Islet of Langerhans (tissue), 1 donor: ENCODE data around the gene GMDS.

ENCODE experiments used
- FAIRE-seq: peaks from one replicate; lab custom pipeline; 2011; peaks lifted over from hg19 to GRCh38; lab: Jason Lieb, UNC

Gene GMDS

DNA sequence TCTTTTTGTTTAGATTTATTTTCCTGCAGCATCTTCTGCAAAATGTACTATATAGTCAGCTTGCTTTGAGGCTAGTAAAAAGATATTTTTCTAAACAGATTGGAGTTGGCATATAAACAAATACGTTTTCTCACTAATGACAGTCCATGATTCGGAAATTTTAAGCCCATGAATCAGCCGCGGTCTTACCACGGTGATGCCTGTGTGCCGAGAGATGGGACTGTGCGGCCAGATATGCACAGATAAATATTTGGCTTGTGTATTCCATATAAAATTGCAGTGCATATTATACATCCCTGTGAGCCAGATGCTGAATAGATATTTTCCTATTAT, 632.5 kb downstream of the GMDS start:
- FAIRE-seq = no peak

DNA sequence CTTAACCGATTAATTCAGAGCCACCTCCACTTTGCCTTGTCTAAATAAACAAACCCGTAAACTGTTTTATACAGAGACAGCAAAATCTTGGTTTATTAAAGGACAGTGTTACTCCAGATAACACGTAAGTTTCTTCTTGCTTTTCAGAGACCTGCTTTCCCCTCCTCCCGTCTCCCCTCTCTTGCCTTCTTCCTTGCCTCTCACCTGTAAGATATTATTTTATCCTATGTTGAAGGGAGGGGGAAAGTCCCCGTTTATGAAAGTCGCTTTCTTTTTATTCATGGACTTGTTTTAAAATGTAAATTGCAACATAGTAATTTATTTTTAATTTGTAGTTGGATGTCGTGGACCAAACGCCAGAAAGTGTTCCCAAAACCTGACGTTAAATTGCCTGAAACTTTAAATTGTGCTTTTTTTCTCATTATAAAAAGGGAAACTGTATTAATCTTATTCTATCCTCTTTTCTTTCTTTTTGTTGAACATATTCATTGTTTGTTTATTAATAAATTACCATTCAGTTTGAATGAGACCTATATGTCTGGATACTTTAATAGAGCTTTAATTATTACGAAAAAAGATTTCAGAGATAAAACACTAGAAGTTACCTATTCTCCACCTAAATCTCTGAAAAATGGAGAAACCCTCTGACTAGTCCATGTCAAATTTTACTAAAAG, 633.0 kb downstream of the GMDS start:
- no peak for FAIRE-seq

DNA sequence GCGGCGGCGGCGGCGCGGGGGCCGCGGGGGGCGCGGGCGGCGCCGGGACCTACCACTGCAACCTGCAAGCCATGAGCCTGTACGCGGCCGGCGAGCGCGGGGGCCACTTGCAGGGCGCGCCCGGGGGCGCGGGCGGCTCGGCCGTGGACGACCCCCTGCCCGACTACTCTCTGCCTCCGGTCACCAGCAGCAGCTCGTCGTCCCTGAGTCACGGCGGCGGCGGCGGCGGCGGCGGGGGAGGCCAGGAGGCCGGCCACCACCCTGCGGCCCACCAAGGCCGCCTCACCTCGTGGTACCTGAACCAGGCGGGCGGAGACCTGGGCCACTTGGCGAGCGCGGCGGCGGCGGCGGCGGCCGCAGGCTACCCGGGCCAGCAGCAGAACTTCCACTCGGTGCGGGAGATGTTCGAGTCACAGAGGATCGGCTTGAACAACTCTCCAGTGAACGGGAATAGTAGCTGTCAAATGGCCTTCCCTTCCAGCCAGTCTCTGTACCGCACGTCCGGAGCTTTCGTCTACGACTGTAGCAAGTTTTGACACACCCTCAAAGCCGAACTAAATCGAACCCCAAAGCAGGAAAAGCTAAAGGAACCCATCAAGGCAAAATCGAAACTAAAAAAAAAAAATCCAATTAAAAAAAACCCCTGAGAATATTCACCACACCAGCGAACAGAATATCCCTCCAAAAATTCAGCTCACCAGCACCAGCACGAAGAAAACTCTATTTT, 633.7 kb downstream of the GMDS start:
- FAIRE-seq = no peak

DNA sequence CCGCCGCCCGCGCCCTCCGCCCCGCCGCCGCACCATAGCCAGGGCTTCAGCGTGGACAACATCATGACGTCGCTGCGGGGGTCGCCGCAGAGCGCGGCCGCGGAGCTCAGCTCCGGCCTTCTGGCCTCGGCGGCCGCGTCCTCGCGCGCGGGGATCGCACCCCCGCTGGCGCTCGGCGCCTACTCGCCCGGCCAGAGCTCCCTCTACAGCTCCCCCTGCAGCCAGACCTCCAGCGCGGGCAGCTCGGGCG, 634.2 kb downstream of the GMDS start:
- FAIRE-seq = no peak

DNA sequence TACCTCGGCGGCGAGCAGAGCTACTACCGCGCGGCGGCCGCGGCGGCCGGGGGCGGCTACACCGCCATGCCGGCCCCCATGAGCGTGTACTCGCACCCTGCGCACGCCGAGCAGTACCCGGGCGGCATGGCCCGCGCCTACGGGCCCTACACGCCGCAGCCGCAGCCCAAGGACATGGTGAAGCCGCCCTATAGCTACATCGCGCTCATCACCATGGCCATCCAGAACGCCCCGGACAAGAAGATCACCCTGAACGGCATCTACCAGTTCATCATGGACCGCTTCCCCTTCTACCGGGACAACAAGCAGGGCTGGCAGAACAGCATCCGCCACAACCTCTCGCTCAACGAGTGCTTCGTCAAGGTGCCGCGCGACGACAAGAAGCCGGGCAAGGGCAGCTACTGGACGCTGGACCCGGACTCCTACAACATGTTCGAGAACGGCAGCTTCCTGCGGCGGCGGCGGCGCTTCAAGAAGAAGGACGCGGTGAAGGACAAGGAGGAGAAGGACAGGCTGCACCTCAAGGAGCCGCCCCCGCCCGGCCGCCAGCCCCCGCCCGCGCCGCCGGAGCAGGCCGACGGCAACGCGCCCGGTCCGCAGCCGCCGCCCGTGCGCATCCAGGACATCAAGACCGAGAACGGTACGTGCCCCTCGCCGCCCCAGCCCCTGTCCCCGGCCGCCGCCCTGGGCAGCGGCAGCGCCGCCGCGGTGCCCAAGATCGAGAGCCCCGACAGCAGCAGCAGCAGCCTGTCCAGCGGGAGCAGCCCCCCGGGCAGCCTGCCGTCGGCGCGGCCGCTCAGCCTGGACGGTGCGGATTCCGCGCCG, 634.7 kb downstream of the GMDS start:
- FAIRE-seq = no peak

DNA sequence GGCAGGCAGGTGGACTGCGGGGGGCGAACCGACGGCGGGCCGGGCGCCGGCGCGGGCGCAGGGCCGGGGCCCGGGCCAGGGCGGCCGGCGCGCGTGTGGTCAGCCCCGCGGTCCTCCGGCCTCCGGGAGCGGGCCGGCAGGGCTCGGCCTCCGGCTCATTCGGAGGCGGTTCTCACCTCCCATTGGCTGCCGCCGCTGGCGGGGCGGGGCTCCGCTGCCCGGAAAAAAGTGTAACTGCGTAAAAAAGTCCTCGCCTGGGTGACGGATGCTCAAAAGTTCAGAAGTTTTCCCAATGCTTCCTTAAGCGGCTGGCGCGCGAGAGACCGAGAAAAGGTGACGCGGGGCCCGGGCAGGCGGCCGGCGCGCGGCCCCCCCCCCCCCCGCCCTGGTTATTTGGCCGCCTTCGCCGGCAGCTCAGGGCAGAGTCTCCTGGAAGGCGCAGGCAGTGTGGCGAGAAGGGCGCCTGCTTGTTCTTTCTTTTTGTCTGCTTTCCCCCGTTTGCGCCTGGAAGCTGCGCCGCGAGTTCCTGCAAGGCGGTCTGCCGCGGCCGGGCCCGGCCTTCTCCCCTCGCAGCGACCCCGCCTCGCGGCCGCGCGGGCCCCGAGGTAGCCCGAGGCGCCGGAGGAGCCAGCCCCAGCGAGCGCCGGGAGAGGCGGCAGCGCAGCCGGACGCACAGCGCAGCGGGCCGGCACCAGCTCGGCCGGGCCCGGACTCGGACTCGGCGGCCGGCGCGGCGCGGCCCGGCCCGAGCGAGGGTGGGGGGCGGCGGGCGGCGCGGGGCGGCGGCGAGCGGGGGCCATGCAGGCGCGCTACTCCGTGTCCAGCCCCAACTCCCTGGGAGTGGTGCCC, 635.5 kb downstream of the GMDS start, which contains the start of gene FOXC1:
FOXC1 (plus strand) TSS at position 268 of the 849 bp plus-strand sequence; CDS start at position 799, 531 bp downstream.
- no peak for FAIRE-seq

DNA sequence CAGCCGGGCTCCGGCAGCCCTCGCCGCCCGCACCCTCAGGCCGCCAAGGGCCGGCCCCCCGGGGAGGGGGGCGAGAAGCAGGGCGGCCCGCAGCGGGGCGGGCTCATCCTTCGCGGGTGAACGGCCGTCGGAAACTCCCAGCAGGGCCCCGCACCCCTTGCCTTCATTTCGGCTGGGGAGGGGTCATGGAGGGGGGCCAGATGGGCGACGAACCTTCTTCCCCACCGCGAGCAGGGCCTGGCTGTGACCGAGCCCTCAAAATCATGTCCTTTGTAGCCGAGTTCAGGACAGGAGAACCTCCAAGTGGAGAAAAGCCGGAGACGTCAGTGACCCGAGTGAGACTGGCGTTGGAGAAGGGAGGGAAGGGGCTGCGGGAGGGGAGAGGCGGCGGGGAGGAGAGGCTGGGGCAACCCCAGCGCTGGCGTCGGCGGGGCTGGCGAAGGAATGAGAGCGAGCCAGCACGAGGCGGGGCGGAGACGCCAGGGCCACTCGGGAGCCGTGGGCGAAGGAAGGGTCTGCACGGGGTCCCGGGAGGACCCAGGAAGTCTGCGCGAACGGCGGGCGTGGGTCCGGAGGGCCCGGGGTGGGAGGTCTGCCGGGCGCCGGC, 636.3 kb downstream of the GMDS start:
- no peak for FAIRE-seq

DNA sequence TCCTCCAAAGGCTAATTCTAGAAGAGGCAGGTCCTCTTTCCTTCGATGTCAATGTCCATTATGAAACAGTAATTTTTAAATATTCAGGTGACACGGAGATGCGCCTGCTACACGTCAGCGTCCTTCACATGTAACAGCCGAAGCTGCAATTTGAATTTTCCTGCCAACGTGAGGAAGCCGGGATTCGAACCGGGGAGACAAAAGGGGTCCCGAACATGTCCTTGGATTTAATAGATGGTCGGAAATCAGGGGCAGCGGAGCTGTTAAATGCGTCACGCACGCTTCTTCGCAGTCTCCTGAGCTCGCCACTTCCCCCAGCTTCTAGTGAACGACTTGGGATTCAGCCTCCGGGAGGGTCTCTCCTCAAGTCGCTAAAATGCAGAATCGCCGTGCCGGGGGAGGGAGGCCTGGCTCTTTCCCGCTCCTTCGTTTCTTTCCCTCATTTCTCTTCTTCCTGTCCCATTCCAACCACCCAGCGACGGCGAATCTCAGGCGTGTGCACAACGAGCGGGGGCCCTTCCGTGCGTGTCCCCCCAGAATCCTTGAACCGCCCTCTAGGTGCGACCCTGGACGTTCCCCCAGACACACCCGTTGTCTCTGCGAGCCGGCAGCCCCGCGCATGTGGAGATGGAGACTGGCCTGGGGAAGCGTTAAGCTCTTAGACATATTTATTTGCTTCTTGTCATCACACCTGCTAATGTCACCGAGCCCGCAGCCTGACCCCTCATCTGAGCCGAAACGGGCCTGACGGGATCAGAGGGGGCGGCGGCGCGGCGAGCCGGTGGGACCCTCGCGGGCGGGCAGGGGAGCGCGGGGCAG, 637.0 kb downstream of the GMDS start:
- FAIRE-seq = no peak

DNA sequence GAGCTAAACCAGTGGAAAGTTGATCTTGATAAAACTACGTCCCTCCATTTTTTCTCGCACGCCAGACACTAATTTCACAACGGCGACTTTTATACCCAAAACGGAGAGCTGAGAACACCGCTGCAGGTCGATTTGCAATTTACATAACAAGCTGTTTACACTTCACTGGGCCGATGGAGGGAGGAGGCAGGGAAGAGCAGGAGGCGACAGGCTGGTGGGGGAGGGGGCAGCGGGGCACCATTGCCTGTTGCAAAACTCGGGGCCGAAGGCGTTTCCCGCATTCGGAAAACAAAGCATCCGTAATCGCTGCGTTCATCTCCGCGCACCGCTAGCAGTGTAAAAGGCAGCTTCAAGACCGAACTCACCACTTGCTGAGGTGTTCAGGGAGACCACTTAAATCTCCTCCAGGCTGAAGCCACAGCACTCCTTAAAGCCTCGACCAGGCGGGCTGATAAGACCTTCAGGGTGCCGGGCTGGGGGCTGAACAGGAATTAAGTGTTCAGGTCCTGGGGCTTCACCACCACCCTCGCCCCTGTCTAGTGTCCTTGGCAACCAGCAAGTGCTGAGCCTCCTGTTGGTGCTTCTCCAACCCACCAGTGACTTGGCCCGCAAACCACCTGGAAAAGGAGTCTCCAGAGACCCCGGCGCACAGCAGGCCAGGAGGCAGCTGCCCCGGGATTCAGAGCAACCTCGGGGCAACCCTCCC, 637.7 kb downstream of the GMDS start:
- no peak for FAIRE-seq

DNA sequence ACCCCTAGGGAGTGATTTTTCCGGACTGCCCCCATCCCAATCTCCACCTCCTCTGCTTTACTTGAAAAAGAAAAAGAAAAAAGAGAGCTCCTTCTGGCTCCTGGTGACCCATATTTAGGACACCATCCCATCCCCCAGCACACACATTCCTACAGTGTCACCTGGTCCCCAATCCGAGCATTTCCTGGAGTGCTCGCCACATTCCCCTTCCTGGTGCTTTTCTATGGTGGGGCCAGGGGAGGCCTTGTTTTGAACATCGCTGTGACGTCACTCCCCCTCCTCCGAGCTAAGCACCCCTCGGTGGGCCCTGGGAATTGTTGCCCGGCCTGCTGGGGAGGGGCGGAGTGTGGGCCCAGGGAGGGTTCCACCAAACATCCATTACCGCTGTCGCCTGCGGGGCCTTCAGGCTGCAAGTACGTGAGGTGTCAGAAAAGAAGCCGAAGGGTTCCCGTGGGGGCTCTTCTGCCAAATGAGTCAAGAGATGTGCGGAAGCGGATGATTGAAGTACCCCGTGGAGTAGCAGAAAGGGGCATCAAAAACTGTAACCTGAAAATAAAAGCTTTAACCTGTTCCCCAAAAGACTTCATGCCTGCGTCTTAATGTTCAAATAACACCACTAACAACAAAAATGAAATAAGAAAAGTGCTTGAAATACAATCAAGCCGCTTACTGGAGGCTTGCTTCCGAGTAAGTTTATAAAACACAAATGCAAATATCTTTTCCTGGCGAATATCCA, 638.5 kb downstream of the GMDS start:
- no peak for FAIRE-seq

DNA sequence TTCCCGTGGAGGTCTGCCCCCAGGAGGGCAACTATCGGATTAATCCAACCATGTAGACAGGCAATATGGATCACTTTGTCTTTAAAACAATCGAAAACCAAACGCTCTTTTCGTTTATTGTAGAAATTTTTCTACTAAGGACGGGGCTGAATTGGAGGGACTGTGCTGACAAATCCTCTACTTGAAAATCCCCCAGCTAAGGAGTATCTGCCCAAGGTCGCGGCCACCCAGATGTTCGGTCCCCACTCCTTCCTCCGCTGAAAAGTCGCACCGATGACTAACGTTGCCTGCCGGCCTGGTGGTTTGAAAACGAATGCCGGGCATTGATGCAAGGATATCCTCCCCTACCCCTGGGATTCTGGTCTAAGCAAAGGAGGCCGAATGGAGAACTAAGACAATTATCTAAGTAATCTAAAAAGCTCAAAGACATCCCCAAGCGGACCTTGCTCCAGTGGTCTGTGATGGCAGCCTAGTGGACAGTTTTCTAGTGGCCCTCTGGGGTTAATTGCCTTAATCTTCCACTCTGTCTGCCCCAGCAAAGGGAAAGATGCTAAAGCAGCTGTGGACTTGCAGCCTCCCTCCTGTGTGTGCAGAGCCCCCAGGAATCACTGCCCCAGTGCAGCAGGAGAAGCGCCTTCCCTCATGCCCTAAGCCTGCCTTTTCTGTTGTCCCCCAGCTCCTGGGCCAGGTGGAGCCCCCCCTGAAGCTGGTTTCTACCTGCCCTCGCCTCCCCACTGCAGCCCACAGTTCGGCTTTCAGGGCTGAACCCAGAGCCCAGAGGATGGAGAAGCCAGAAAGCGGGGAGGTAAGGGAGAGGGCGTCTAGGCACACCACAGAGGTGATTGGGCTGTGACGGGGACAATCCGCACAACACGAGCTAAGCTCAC, 639.3 kb downstream of the GMDS start:
- FAIRE-seq = no peak

DNA sequence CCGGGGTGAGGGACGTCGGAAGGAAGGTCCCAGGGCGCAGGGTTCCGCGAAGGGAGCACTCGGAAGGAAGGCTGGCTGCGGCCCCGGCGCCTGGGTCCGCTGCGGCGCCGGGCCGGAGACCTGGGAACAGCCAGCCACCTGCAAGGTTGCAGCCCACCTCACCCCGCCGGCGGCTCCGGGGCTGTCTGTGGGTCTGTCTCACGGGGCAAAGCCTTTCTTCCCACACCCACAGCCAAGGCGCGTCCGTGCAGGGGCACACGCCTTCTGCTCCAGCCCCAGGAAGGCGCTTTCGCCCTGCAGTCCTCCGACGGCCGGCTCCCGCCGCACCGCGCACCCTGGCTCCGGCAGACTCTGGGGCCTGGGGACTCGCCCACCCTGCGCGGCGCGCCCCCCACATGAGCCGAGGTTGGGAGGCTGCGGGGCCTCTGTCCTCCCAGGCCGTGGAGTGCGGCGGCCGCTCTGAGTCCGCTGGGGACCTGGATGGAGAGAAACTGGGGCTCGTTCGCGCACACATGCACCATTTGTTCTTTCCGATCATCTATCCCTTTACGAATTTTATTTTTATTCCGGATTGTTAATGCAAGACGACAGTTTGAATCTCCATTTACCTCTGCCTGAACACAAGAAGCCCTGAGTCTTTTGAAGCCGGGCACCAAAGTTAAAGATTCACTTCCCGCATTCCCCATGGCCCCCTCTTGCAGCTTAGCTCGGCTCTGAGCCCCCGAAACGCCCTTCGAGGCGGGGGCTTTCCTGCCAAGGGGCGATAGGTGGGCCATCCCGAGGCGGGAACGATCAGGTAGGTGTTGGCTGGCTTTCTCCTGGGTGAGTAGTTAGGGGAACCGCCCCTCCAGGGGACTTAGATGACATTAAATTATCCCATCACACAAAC, 640.2 kb downstream of the GMDS start:
- no peak for FAIRE-seq

DNA sequence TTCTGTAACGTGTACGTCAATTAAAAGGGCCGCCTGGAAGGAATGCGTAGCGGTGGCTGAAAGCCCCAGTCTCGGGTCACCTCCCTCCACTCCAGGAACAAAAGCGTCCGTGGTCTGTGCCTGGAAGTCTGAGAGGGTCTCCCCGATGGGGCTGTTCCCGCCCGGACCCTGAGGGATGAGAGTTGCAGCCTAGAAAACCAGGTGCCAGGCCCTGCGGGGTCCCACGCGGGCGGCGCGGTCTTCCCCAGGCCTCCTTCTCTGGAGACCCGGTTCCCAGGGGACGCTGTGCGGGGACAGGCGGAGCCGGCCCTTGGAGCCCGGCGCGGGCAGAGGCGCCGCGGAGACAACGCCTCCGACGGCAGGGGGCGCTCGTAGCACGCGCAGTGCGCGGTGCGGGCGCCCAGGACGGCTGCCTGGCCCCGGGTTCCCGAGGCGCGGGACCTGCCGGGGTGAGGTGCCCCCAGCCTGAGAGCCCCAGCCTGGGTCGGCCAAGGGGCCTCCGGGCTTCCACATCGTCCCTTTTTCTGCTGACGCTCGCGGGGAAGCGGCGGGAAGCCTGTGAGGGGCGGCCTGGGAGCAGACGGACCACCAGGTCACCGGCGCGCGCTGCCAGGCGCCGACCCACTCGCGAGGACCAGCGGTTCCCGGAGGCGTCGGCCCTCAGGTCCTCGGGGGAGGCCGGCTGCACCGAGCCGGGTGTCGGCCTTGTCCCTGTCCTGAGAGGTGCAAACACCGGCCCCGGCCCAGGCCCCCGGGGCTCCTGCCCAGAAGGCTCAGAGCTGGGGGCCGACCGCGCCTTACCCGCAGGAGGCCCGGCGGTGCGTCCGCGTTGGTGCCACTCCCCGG, 641.0 kb downstream of the GMDS start:
- no peak for FAIRE-seq

DNA sequence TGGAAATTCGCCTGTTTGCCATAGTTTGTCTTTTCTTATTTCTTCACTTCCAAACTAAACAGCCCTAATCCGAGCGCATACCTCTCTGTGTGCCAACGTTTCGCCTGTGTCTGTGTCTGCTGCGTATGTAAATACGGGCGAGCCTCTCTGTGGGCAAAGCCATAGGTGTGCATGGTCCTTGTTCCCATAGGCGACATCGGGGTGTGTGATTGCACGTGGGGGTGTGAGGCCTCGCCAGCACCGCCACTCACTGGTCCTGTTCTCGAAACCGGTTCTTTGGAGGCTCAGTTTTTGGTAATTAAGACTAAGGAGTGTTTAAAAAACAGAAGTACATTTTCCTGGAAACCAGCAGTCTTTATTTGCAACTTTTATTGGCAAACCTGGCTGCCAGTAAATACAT, 641.7 kb downstream of the GMDS start:
- FAIRE-seq = no peak

DNA sequence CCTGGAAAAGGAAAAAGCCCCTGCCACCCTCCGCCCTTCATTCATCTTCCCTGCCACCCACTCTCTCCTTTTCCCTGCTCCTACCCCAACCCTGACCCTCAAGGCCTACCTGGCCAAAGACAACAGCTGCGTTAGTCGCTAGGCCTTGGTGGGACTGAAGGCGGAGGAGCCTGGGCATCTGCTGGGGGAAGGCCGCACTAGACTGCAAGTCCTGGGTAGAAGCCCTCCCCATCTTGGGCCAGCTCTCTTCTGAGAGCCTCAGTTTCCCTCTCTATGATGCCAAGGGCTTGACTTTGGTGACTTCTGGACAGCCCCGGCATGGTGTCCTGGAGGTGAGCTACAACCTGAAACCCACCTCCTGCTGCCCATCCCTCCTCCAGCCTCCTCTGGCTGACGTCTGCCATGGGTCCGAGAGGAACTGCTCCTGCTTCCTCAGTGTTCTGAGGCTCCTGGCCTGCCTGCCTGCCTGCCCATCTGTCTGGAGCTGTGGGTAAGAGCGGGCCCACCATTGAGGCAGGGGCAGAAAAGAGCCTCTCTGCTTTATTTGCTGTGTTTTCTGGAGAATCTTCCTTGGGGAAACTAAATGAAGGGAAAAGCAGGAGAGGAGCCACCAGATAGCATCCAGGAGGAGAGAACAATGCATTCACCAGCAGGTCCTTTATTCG, 643.2 kb downstream of the GMDS start:
- no peak for FAIRE-seq
